Duodenal mucosa (tissue), 2 donors: ENCODE data around the gene RASIP1.
A peak's percentile ranks its signal among the peaks of the same experiment; 100 is the strongest.
"Not testable (repeated sequence)": the region's sequence is repeated elsewhere in the genome, so short reads cannot be mapped to it uniquely, and the experiment has no call there.

ENCODE experiments used
- H3K27ac ChIP-seq: one replicate; pipeline ENCODE4 v1.7.0; 2013; ENCODE audit warnings: low read depth, low read length
- H3K27me3 ChIP-seq, 2 donors: one replicate each; pipeline ENCODE4 v1.7.0; 2013; ENCODE audit warnings: low read length in 2 of 2, control low read depth in 1 of 2; ENCODE audit not compliant: insufficient read depth in 2 of 2, control insufficient read depth in 1 of 2
- H3K36me3 ChIP-seq, 2 donors: one replicate each; pipeline ENCODE4 v1.7.0; 2013; ENCODE audit warnings: low read length in 2 of 2, control low read depth in 1 of 2; ENCODE audit not compliant: insufficient read depth in 2 of 2, control insufficient read depth in 1 of 2
- H3K4me1 ChIP-seq, 2 donors: one replicate each; pipeline ENCODE4 v1.7.0; 2013; ENCODE audit warnings: low read length in 2 of 2, control low read depth in 1 of 2; ENCODE audit not compliant: insufficient read depth in 2 of 2, control insufficient read depth in 1 of 2
- H3K4me3 ChIP-seq, 2 donors: one replicate each; pipeline ENCODE4 v1.7.0; 2013; ENCODE audit warnings: low read length in 2 of 2, low read depth in 1 of 2
- H3K9ac ChIP-seq, 2 donors: one replicate each; pipeline ENCODE4 v1.7.0; 2013; ENCODE audit warnings: low read length in 2 of 2, low read depth in 1 of 2
- H3K9me3 ChIP-seq, 2 donors: one replicate each; pipeline ENCODE4 v1.7.0; 2013; ENCODE audit warnings: low read length in 2 of 2, control low read depth in 1 of 2; ENCODE audit not compliant: control insufficient read depth in 1 of 2

Gene RASIP1

DNA sequence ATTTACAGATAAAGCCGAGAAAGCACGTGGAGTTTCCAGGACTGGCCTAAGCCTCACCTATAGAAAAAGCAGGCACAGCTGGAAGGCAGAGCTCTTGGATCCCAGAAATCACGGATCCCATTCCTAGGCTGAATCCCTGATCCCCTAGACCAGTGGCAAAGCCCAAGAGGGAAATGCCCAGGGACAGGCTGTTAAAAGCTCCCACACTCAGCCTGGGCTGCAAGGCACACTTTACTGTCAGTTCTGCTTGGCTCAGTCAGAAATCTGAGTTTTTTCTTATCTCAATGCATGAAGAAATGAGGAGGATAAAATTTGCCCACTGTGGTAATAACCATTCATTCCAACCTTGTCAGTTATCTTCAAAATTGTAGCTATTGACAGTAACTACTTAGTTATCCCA lies 52.6 kb downstream of the RASIP1 start:
- Histone ChIP-seq H3K4me3 (no peak overlapping the region), H3K9me3 (no peaks in the 10 kb centered on the region), H3K4me1 (peaks cover 9 to 22% of the 10 kb centered on the region in 2 donors), H3K27me3 (no peaks in the 10 kb centered on the region), H3K9ac (no peak overlapping the region), H3K27ac (no peak overlapping the region), H3K36me3 (no peaks in the 10 kb centered on the region)

GRCh38 chr19:48686637-48687036 lies 53.8 kb downstream of the RASIP1 start:
- peaks cover 9 to 22% of the 10 kb centered on the region in 2 donors for H3K4me1 ChIP-seq
- not testable (repeated sequence) for H3K36me3 ChIP-seq, H3K27ac ChIP-seq, H3K27me3 ChIP-seq, H3K9ac ChIP-seq, H3K4me3 ChIP-seq, H3K9me3 ChIP-seq

GRCh38 chr19:48686088-48686487 lies 54.3 kb downstream of the RASIP1 start:
- Histone ChIP-seq H3K9me3 (no peaks in the 10 kb centered on the region), H3K4me3 (no peak overlapping the region), H3K36me3 (no peaks in the 10 kb centered on the region), H3K27me3 (no peaks in the 10 kb centered on the region), H3K27ac (no peak overlapping the region), H3K4me1 (peaks cover 13 to 22% of the 10 kb centered on the region in 2 donors), H3K9ac (no peak overlapping the region)

DNA sequence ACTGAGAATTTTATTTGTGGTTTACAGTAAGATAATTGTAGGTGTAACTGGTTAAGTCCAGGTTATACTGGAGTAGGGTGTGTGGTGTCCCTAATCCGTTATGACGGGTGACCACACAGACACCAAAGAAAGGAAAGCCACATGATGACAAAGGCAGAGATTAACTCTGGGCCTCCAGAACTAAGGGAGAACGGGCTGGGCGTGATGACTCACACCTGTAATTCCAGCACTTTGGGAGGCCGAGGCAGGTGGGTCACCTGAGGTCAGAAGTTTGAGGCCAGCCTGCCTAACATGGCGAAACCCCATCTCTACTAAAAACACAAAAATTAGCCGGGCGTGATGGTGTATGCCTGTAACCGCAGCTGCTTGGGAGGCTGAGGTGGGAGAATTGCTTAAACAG lies 54.8 kb downstream of the RASIP1 start:
- Histone ChIP-seq H3K27me3 (no peaks in the 10 kb centered on the region), H3K4me1 (peaks cover 13 to 22% of the 10 kb centered on the region in 2 donors), H3K36me3 (no peaks in the 10 kb centered on the region), H3K4me3 (no peak overlapping the region), H3K27ac (no peak overlapping the region), H3K9ac (no peak overlapping the region), H3K9me3 (no peaks in the 10 kb centered on the region)

DNA sequence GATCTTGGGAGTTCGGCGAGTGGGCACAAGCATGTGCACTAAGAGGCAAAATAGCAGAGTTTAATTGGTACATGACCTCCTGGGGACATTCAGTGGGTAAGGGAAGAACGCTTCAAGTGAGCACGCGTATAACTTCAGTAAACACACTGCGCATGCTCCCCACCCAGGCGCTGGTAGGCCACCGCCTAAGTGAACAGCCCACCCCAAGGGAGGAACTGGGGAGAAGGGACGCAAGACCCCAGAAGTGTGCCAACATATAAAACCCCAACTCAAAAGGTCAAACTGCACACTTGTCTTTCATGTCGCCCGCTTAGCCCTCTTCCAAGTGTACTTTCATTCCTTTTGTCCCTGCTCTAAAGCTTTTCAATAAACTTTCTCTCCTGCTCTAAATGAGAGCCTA lies 57.1 kb downstream of the RASIP1 start:
- Histone ChIP-seq H3K9me3 (no peaks in the 10 kb centered on the region), H3K9ac (no peak overlapping the region), H3K4me3 (no peak overlapping the region), H3K27ac (no peak overlapping the region), H3K27me3 (no peaks in the 10 kb centered on the region), H3K36me3 (no peaks in the 10 kb centered on the region), H3K4me1 (peaks cover 17 to 27% of the 10 kb centered on the region in 2 donors)

DNA sequence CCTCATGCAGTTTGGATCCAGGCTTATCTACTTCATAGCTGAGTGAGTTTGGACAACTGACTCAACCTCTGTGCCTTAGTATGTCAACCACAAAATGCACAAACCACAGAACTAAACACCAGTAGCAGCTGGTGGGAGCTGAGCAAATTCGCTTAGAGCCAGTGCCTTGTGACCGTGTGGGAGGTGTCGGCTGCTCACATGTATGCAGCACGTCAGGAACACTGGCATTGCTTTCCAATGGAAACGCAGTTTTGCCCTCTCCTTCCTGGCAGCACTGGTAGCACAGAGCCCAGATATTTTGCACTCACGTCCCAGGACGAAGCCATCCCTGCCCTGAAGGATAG lies 59.3 kb downstream of the RASIP1 start:
- Histone ChIP-seq H3K4me3 (no peak overlapping the region), H3K4me1 (peaks cover 28 to 31% of the 10 kb centered on the region in 2 donors), H3K27ac (no peak overlapping the region), H3K9me3 (no peaks in the 10 kb centered on the region), H3K9ac (no peak overlapping the region), H3K27me3 (no peaks in the 10 kb centered on the region), H3K36me3 (no peaks in the 10 kb centered on the region)

DNA sequence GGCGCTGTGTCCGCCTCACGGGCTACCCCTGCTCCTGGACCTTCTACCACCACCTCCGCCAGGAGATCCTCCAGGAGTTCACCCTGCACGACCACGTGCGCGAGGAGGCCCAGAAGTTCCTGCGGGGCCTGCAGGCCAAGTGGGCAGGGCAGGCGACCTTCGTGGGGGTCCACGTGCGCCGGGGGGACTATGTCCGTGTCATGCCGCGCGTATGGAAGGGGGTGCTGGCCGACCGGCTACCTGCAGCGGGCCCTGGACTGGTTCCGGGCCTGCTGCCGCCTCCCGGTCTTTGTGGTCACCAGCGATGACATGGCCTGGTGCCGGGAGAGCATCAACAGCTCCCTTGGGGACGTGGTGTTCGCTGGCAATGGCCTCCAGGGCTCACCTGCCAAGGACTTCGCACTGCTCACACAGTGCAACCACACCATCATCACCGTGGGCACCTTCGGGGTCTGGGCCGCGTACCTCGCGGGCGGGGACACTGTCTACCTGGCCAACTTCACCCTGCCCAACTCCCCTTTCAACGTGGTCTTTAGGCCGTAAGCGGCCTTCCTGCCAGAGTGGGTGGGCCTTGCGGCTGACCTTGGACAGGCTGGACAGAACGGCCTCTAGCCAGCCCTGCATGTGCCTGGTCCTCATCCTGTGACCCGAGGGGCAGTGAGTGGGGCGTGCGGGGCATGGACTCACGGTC lies 59.8 kb downstream of the RASIP1 start:
- no peak overlapping the region for H3K4me3 ChIP-seq
- H3K9me3 ChIP-seq: no peaks in the 10 kb centered on the region
- H3K9ac ChIP-seq: no peak overlapping the region
- peaks cover 32% of the 10 kb centered on the region in 2 donors for H3K4me1 ChIP-seq
- no peaks in the 10 kb centered on the region for H3K27me3 ChIP-seq
- H3K27ac ChIP-seq: no peak overlapping the region
- H3K36me3 ChIP-seq: no peaks in the 10 kb centered on the region

GRCh38 chr19:48680006-48680405 lies 60.4 kb downstream of the RASIP1 start:
- not testable (repeated sequence) for H3K9me3 ChIP-seq, H3K9ac ChIP-seq, H3K36me3 ChIP-seq, H3K27ac ChIP-seq, H3K4me3 ChIP-seq, H3K27me3 ChIP-seq
- H3K4me1 ChIP-seq: peaks cover 33 to 35% of the 10 kb centered on the region in 2 donors

GRCh38 chr19:48678201-48678600 lies 62.2 kb downstream of the RASIP1 start:
- Histone ChIP-seq H3K27me3 (no peaks in the 10 kb centered on the region), H3K9ac (peak overlapping the region; percentile 20 to 32), H3K27ac (peak overlapping the region; percentile 70), H3K4me1 (peaks cover 26 to 31% of the 10 kb centered on the region in 2 donors), H3K36me3 (no peaks in the 10 kb centered on the region), H3K9me3 (no peaks in the 10 kb centered on the region), H3K4me3 (peak overlapping the region; percentile 32 to 47)

- no peaks in the 10 kb centered on the region for H3K9me3 ChIP-seq
Observed at GRCh38 chr19:48676887-48677286, 63.5 kb downstream of the RASIP1 start.

More at GRCh38 chr19:48676887-48677286, 63.5 kb downstream of the RASIP1 start:
- Histone ChIP-seq H3K27ac (peak overlapping the region; percentile 58), H3K4me3 (no peak overlapping the region), H3K9ac (peak overlapping the region; percentile 38 to 48), H3K27me3 (no peaks in the 10 kb centered on the region), H3K4me1 (peaks cover 26 to 31% of the 10 kb centered on the region in 2 donors), H3K36me3 (no peaks in the 10 kb centered on the region)
